ENCODE measurements around the gene TRMT1L.

DNA sequence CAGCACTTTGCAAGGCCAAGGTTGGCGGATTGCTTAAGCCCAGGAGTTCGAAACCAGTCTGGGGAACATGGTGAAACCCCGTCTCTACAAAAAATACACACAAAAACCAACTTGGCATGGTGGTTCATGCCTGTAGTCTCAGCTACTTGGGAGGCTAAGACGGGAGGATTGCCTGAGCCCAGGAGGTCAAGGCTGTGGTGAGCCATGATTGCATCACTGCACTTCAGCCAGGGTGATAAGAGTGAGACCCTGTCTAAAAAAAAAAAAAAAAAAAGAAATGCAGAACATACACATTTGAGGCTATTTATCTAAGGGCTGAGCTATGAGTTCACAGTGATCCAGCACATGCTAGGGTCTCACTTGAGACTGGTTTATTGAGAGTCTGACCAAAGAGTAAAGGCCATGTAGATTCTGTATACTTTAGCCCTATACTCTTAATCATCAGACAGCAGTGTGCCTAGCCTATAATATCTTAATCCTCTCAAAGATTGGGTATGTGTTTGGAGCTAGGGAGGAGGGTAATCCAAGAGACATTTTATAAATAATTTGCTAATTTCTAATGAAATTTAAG lies 87.5 kb downstream of the TRMT1L start:
- TF ChIP-seq, protein P1, sequence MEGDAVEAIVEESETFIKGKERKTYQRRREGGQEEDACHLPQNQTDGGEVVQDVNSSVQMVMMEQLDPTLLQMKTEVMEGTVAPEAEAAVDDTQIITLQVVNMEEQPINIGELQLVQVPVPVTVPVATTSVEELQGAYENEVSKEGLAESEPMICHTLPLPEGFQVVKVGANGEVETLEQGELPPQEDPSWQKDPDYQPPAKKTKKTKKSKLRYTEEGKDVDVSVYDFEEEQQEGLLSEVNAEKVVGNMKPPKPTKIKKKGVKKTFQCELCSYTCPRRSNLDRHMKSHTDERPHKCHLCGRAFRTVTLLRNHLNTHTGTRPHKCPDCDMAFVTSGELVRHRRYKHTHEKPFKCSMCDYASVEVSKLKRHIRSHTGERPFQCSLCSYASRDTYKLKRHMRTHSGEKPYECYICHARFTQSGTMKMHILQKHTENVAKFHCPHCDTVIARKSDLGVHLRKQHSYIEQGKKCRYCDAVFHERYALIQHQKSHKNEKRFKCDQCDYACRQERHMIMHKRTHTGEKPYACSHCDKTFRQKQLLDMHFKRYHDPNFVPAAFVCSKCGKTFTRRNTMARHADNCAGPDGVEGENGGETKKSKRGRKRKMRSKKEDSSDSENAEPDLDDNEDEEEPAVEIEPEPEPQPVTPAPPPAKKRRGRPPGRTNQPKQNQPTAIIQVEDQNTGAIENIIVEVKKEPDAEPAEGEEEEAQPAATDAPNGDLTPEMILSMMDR (IDR thresholded peaks at IDR 0.05; ENCODE audit: insufficient read depth, low read length), result no peak
- no peak for TF ChIP-seq POLR2AphosphoS5 (IDR thresholded peaks at IDR 0.05; ENCODE audit: low read depth)

Measured in HL-60 (cell line).